HCT116 (cell line): Measurements from ENCODE around the gene BAHCC1. TPM values are rescaled to one million over a fixed set of nuclear protein-coding genes. Genes with fewer than 3 reads are reported as not detected.

Experiments
- ATAC-seq: fragments of 200-7000 bp; cut with Tn5 transposase; 2 replicates; pipeline ENCODE4 v1.9.1; 2020; ENCODE audit warnings: mild to moderate bottlenecking, moderate library complexity
- BruUV-seq: library from RNA; stranded (reverse); fragments of 400-500 nt; replicated peaks from 2 replicates; lab custom pipeline; 2021; lab: Mats Ljungman, UMichigan
- CTCF ChIA-PET: fragments of 300-600 bp; sonication (Branson Sonifier 250); formaldehyde crosslinking; loops from one replicate; lab custom pipeline; 2021; ENCODE audit warnings: antibody characterized with exemption; lab: Charles Lee
- POLR2A ChIA-PET: fragments of 300-600, 350-600 bp; sonication (Branson Sonifier 250); formaldehyde crosslinking; loops from one replicate; lab custom pipeline; 2021; ENCODE audit warnings: antibody characterized with exemption; lab: Charles Lee
- RAD21 ChIA-PET, 2 experiments: fragments of 300-600 bp; sonication (Branson Sonifier 250); formaldehyde crosslinking; loops; one replicate each; lab custom pipeline; 2023; ENCODE audit warnings: low total read pairs in 2 of 2; ENCODE audit not compliant: uncharacterized antibody in 2 of 2, unreplicated experiment in 2 of 2, low non-redundant PET in 1 of 2; lab: Charles Lee
- DNase-seq: peaks from one replicate; pipeline ENCODE4 v3.0.0-alpha.2; 2010; ENCODE audit warnings: low read depth, low spot score
- H2AFZ ChIP-seq: fragments of 200-600 bp; shearing (Covaris generic), sonication (generic); 2 replicates; pipeline ENCODE4 v1.6.1; 2017; ENCODE audit warnings: low read depth, mixed run types, mixed read lengths, antibody characterized with exemption, low read length; ENCODE audit not compliant: poor library complexity, severe bottlenecking
- H3K27ac ChIP-seq: 2 replicates; pipeline ENCODE4 v1.5.1; 2012; ENCODE audit warnings: low read depth, low read length
- H3K27me3 ChIP-seq: fragments of 200-600 bp; sonication (generic); 2 replicates; pipeline ENCODE4 v1.6.1; 2016; ENCODE audit warnings: mixed run types, low read length, mixed read lengths; ENCODE audit not compliant: insufficient read depth
- H3K36me3 ChIP-seq, 2 experiments: fragments of 200-500 bp in 1 of 2; fragments of 200-600 bp in 1 of 2; sonication (Bioruptor generic) in 1 of 2; sonication (generic) in 1 of 2; 2 replicates each; pipeline versions ENCODE4 v1.5.1 to v1.6.1; 2014 to 2016; ENCODE audit warnings: low read length in 2 of 2, inconsistent platforms in 1 of 2, mixed read lengths in 1 of 2, mixed run types in 1 of 2; ENCODE audit not compliant: insufficient read depth in 2 of 2, control insufficient read depth in 1 of 2
- H3K4me1 ChIP-seq, 2 experiments: fragments of 200-600 bp in 1 of 2; sonication (generic) in 1 of 2; 2 replicates each; pipeline versions ENCODE4 v1.5.1 to v1.6.1; 2012 to 2017; ENCODE audit warnings: low read length in 2 of 2, inconsistent platforms in 1 of 2, mild to moderate bottlenecking in 1 of 2, mixed read lengths in 1 of 2, mixed run types in 1 of 2, moderate library complexity in 1 of 2; ENCODE audit not compliant: insufficient read depth in 2 of 2, control insufficient read depth in 1 of 2
- H3K4me2 ChIP-seq: fragments of 200-600 bp; sonication (generic); 2 replicates; pipeline ENCODE4 v1.6.1; 2017; ENCODE audit warnings: mixed run types, low read length, mixed read lengths
- H3K4me3 ChIP-seq, 2 experiments: fragments of 200-600 bp in 1 of 2; sonication (generic) in 1 of 2; replicated peaks in 1 of 2; 2 replicates each; pipeline ENCODE4 v1.5.1; 2011 to 2016; ENCODE audit warnings: low read length in 2 of 2, control low read depth in 1 of 2, low read depth in 1 of 2, mild to moderate bottlenecking in 1 of 2, mixed read lengths in 1 of 2, mixed run types in 1 of 2
- H3K79me2 ChIP-seq: fragments of 200-600 bp; sonication (generic); 2 replicates; pipeline ENCODE4 v1.6.1; 2017; ENCODE audit warnings: mild to moderate bottlenecking, mixed run types, low read length, moderate library complexity, mixed read lengths; ENCODE audit not compliant: insufficient read depth
- H3K9ac ChIP-seq: fragments of 200-600 bp; sonication (generic); 2 replicates; pipeline ENCODE4 v1.6.1; 2016; ENCODE audit warnings: low read length, mixed read lengths
- H3K9me2 ChIP-seq: fragments of 200-600 bp; sonication (generic), shearing (Covaris generic); 2 replicates; pipeline ENCODE4 v1.6.1; 2017; ENCODE audit warnings: mixed run types, mild to moderate bottlenecking, moderate library complexity; ENCODE audit not compliant: insufficient read depth
- H3K9me3 ChIP-seq, 2 experiments: fragments of 200-500 bp in 1 of 2; fragments of 200-600 bp in 1 of 2; sonication (Bioruptor generic) in 1 of 2; sonication (generic) in 1 of 2; 2 replicates each; pipeline ENCODE4 v1.6.1; 2014 to 2017; ENCODE audit warnings: low read length in 2 of 2, mixed read lengths in 2 of 2, inconsistent platforms in 1 of 2, low read depth in 1 of 2, mild to moderate bottlenecking in 1 of 2, mixed run types in 1 of 2, moderate library complexity in 1 of 2; ENCODE audit not compliant: control insufficient read depth in 1 of 2, insufficient read depth in 1 of 2
- H4K20me1 ChIP-seq: fragments of 200-600 bp; sonication (generic), shearing (Covaris generic); 2 replicates; pipeline ENCODE4 v1.6.1; 2017; ENCODE audit warnings: mixed run types, mild to moderate bottlenecking, moderate library complexity; ENCODE audit not compliant: insufficient read depth
- CBX3 ChIP-seq: IDR thresholded peaks from 2 replicates; pipeline ENCODE4 v1.6.1; 2012; ENCODE audit warnings: low read depth
- CEBPB ChIP-seq: IDR thresholded peaks from 2 replicates; pipeline ENCODE4 v1.6.1; 2012; ENCODE audit warnings: low read depth
- EGR1 ChIP-seq: IDR thresholded peaks from 2 replicates; pipeline ENCODE4 v1.6.1; 2012; ENCODE audit warnings: low read depth
- EZH2 ChIP-seq: fragments of 200-600 bp; sonication (generic); IDR thresholded peaks from 2 replicates; pipeline ENCODE4 v1.6.1; 2017; ENCODE audit warnings: antibody characterized with exemption, mixed run types
- EZH2phosphoT487 ChIP-seq: fragments of 200-600 bp; IDR thresholded peaks from 2 replicates; pipeline ENCODE4 v1.6.1; 2018; ENCODE audit warnings: antibody characterized with exemption, borderline replicate concordance
- FOSL1 ChIP-seq: IDR thresholded peaks from 2 replicates; pipeline ENCODE4 v1.6.1; 2012; ENCODE audit warnings: low read depth
- JUND ChIP-seq: IDR thresholded peaks from 2 replicates; pipeline ENCODE4 v1.6.1; 2012
- POLR2A ChIP-seq: IDR thresholded peaks from 2 replicates; pipeline ENCODE4 v1.7.0; 2011; ENCODE audit warnings: borderline replicate concordance; ENCODE audit not compliant: insufficient read depth, insufficient read length; ENCODE audit errors: extremely low read depth
- POLR2AphosphoS5 ChIP-seq: IDR thresholded peaks from 2 replicates; pipeline ENCODE4 v1.6.1; 2011; ENCODE audit warnings: mild to moderate bottlenecking, low read depth, low read length, moderate library complexity
- RAD21 ChIP-seq: IDR thresholded peaks from 2 replicates; pipeline ENCODE4 v1.6.1; 2012; ENCODE audit warnings: low read depth, mild to moderate bottlenecking
- SIN3A ChIP-seq: IDR thresholded peaks from 2 replicates; pipeline ENCODE4 v1.6.1; 2012; ENCODE audit warnings: low read depth
- SP1 ChIP-seq: IDR thresholded peaks from 2 replicates; pipeline ENCODE4 v1.6.1; 2012; ENCODE audit warnings: low read depth
- SRF ChIP-seq: IDR thresholded peaks from 2 replicates; pipeline ENCODE4 v1.6.1; 2012; ENCODE audit warnings: low read depth
- TCF7L2 ChIP-seq: IDR thresholded peaks from 2 replicates; pipeline ENCODE4 v1.7.0; 2011; ENCODE audit warnings: borderline replicate concordance, inconsistent platforms; ENCODE audit not compliant: insufficient read depth, insufficient read length; ENCODE audit errors: extremely low read depth
- ZFX ChIP-seq: fragments of 450-650 bp; IDR thresholded peaks from 2 replicates; pipeline ENCODE4 v1.6.1; 2017
- ZNF274 ChIP-seq: fragments of 200-500 bp; sonication (Bioruptor generic); IDR thresholded peaks from 2 replicates; pipeline ENCODE4 v1.6.1; 2014; ENCODE audit warnings: mild to moderate bottlenecking, low read depth, low read length, inconsistent platforms
- intact Hi-C: fragments of 100-400 bp; cut with micrococcal nuclease; formaldehyde crosslinking; loops from 2 replicates; pipeline ENCODE4 v1.10.0; 2022
- total RNA-seq: library from RNA; stranded (reverse); gene quantifications from one replicate; pipeline ENCODE4 v1.2.1, GENCODE V29; 2021; ENCODE audit not compliant: unreplicated experiment
- TF ChIP-seq, protein P1 (sequence below): IDR thresholded peaks from 2 replicates; pipeline ENCODE4 v1.6.1; 2011; ENCODE audit warnings: mild to moderate bottlenecking, low read length, moderate library complexity; ENCODE audit not compliant: insufficient replicate concordance; ENCODE audit errors: extremely low read depth
- TF ChIP-seq, protein P2 (sequence below): IDR thresholded peaks from 2 replicates; pipeline ENCODE4 v1.6.1; 2012
- TF ChIP-seq, protein P3 (sequence below), 3 experiments: fragments of 200-600 bp in 1 of 3; sonication (generic) in 1 of 3; IDR thresholded peaks in 2 of 3; conservative IDR thresholded peaks in 1 of 3; 2 replicates each; pipeline ENCODE4 v1.5.1; 2012 to 2017; ENCODE audit warnings: low read depth in 2 of 3, low read length in 2 of 3, antibody characterized with exemption in 1 of 3, borderline replicate concordance in 1 of 3, control low read depth in 1 of 3, mild to moderate bottlenecking in 1 of 3, mixed read lengths in 1 of 3, mixed run types in 1 of 3, moderate library complexity in 1 of 3; ENCODE audit not compliant: insufficient read depth in 1 of 3
- TF ChIP-seq, protein P4 (sequence below): IDR thresholded peaks from 2 replicates; pipeline ENCODE4 v1.6.1; 2012
- TF ChIP-seq, protein P5 (sequence below): IDR thresholded peaks from 2 replicates; pipeline ENCODE4 v1.6.1; 2012; ENCODE audit warnings: low read depth

Gene BAHCC1
- total RNA-seq, 1 experiment from 2014 or later = 45.2 TPM

DNA sequence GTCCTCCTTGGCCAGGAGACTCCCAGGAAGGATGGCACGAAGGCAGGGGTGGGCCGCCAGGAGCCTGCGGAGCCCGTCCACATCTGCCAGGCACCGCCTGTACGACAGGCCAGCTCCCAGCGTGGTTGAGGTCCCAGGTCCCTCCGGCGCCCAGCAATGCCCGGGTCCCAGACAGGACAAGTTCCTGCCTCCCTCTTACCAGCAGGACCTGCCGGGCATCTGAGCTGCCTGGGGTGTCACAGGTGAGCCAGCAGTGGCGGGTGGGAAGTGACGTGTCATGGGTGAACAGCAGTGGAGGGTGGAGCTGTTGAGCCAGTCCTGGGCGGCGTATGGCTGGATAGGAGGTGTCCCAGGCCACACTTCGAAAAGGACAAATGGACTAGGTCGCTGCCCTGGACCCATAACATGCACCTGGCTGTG, 15.7 kb upstream of the BAHCC1 start:
- POLR2A ChIA-PET = interaction anchor here (0.6 to 1.7 kb wide), 19 partner anchors 9 to 129 kb away, joined by 3 to 15 read pairs (median 4); partner anchors contain the start of genes BAHCC1 and SLC38A10
- ATAC-seq (peak; percentile 98), DNase-seq (peak; percentile 81)
- Histone ChIP-seq H3K4me1 (peaks cover 10 to 19% of the 10 kb centered on the region in 2 experiments), H3K27ac (peak overlapping the region; percentile 56), H3K27me3 (no peaks in the 10 kb centered on the region), H2AFZ (peak overlapping the region; percentile 54), H3K9me2 (no peaks in the 10 kb centered on the region), H4K20me1 (no peaks in the 10 kb centered on the region), H3K4me3 (peak overlapping the region; percentile 47 to 62), H3K36me3 (no peaks in the 10 kb centered on the region), H3K9ac (peak overlapping the region; percentile 77), H3K9me3 (no peaks in the 10 kb centered on the region), H3K4me2 (peak overlapping the region; percentile 97), H3K79me2 (no peaks in the 10 kb centered on the region)
- intact Hi-C loops = no loop called here
- BruUV-seq = no TSS peak
- CTCF ChIA-PET = interaction anchor here (0.8 to 1.1 kb wide), 2 partner anchors 40 to 93 kb away, joined by 3 to 5 read pairs; no protein-coding TSS in a partner anchor
- RAD21 ChIA-PET = interaction anchor here (0.8 to 1.1 kb wide), 2 partner anchors 15 to 70 kb away, joined by 3 to 5 read pairs; partner anchors contain the start of gene BAHCC1 (in 1 of the 2)
- TF ChIP-seq, protein P1, sequence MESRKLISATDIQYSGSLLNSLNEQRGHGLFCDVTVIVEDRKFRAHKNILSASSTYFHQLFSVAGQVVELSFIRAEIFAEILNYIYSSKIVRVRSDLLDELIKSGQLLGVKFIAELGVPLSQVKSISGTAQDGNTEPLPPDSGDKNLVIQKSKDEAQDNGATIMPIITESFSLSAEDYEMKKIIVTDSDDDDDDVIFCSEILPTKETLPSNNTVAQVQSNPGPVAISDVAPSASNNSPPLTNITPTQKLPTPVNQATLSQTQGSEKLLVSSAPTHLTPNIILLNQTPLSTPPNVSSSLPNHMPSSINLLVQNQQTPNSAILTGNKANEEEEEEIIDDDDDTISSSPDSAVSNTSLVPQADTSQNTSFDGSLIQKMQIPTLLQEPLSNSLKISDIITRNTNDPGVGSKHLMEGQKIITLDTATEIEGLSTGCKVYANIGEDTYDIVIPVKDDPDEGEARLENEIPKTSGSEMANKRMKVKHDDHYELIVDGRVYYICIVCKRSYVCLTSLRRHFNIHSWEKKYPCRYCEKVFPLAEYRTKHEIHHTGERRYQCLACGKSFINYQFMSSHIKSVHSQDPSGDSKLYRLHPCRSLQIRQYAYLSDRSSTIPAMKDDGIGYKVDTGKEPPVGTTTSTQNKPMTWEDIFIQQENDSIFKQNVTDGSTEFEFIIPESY = no peak
- TF ChIP-seq, protein P2, sequence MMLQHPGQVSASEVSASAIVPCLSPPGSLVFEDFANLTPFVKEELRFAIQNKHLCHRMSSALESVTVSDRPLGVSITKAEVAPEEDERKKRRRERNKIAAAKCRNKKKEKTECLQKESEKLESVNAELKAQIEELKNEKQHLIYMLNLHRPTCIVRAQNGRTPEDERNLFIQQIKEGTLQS = no peak
- TF ChIP-seq ZFX (peak; percentile 54; the same call in 1 of the 2 replicates), POLR2A (peak; percentile 78), FOSL1 (no peak), POLR2AphosphoS5 (peak; percentile 99), SP1 (no peak), CBX3 (no peak), JUND (no peak), EZH2phosphoT487 (no peak), EGR1 (no peak), RAD21 (no peak), TCF7L2 (peak; percentile 42), EZH2 (no peak), SRF (no peak), SIN3A (no peak), ZNF274 (no peak), CEBPB (no peak)
- TF ChIP-seq, protein P3, sequence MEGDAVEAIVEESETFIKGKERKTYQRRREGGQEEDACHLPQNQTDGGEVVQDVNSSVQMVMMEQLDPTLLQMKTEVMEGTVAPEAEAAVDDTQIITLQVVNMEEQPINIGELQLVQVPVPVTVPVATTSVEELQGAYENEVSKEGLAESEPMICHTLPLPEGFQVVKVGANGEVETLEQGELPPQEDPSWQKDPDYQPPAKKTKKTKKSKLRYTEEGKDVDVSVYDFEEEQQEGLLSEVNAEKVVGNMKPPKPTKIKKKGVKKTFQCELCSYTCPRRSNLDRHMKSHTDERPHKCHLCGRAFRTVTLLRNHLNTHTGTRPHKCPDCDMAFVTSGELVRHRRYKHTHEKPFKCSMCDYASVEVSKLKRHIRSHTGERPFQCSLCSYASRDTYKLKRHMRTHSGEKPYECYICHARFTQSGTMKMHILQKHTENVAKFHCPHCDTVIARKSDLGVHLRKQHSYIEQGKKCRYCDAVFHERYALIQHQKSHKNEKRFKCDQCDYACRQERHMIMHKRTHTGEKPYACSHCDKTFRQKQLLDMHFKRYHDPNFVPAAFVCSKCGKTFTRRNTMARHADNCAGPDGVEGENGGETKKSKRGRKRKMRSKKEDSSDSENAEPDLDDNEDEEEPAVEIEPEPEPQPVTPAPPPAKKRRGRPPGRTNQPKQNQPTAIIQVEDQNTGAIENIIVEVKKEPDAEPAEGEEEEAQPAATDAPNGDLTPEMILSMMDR (IDR thresholded peaks at IDR 0.05 in 2 of 3, conservative IDR thresholded peaks at IDR 0.05 in 1 of 3; ENCODE audit: borderline replicate concordance in 1 of 3, insufficient read depth in 1 of 3, low read depth in 2 of 3, low read length in 2 of 3) = peak in 1 of 3 experiments; percentile 10; a peak in 1 of 6 replicates
- TF ChIP-seq, protein P4, sequence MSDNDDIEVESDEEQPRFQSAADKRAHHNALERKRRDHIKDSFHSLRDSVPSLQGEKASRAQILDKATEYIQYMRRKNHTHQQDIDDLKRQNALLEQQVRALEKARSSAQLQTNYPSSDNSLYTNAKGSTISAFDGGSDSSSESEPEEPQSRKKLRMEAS = no peak; the same call in 1 of the 2 replicates
- TF ChIP-seq, protein P5, sequence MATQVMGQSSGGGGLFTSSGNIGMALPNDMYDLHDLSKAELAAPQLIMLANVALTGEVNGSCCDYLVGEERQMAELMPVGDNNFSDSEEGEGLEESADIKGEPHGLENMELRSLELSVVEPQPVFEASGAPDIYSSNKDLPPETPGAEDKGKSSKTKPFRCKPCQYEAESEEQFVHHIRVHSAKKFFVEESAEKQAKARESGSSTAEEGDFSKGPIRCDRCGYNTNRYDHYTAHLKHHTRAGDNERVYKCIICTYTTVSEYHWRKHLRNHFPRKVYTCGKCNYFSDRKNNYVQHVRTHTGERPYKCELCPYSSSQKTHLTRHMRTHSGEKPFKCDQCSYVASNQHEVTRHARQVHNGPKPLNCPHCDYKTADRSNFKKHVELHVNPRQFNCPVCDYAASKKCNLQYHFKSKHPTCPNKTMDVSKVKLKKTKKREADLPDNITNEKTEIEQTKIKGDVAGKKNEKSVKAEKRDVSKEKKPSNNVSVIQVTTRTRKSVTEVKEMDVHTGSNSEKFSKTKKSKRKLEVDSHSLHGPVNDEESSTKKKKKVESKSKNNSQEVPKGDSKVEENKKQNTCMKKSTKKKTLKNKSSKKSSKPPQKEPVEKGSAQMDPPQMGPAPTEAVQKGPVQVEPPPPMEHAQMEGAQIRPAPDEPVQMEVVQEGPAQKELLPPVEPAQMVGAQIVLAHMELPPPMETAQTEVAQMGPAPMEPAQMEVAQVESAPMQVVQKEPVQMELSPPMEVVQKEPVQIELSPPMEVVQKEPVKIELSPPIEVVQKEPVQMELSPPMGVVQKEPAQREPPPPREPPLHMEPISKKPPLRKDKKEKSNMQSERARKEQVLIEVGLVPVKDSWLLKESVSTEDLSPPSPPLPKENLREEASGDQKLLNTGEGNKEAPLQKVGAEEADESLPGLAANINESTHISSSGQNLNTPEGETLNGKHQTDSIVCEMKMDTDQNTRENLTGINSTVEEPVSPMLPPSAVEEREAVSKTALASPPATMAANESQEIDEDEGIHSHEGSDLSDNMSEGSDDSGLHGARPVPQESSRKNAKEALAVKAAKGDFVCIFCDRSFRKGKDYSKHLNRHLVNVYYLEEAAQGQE = no peak
